ENCODE data around the gene GPHN. TPM values are rescaled to one million over a fixed set of nuclear protein-coding genes. Genes with fewer than 3 reads are reported as not detected.

Gene GPHN
- total and polyA plus RNA-seq, 10 of the 15 experiments (the other 5 are each of a cell fraction or from before 2014, with no cell fraction given) = 22.3 to 48.8 (median 33.1) TPM

DNA sequence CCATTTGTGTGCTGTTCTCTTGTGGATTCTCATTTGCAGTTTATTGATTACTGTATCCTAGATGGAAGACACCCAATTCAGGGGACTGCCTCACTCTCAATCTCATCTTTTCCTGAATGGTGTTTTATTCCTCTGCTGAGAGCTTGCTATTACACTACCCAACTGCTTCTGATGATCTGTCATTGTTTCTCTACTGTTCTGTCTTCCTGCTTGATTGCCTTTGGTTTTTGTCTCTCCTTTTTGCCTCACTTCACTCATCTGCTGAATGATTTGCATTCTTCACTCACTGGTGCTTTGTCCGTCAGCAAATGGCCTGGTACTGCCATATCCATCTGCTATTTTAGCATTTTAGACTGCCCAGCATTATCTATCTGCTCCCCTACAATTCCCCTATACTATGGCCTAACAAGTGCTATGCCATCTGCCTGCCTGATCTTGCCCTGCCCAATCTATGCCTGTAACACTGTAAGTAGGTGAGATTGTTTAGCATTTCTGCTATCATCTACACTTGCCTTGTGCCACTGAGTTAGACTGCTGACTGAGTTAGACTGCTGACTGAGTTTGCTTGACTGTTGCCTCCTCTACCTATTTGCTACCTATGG is 335.1 kb downstream of the GPHN start:
- Histone ChIP-seq H3K9me3 (replicated peaks; ENCODE audit: control insufficient read depth, insufficient read depth, low read length) (no peaks in the 10 kb centered on the region), H3K4me3 (no peak overlapping the region), H3K27ac (ENCODE audit: control insufficient read depth, insufficient read depth) (no peak overlapping the region), H3K79me2 (ENCODE audit: control insufficient read depth, insufficient read depth, low read length) (no peaks in the 10 kb centered on the region), H3K9ac (ENCODE audit: control insufficient read depth, insufficient read depth, low read length) (no peak overlapping the region), H3K4me2 (ENCODE audit: control insufficient read depth, insufficient read depth) (no peak overlapping the region), H3K27me3 (replicated peaks in 1 of 2; ENCODE audit: control insufficient read depth in 2 of 2, insufficient read depth in 2 of 2, low read length in 1 of 2) (no peaks in the 10 kb centered on the region), H3K4me1 (ENCODE audit: control insufficient read depth, insufficient read depth, low read length) (no peaks in the 10 kb centered on the region), H3K36me3 (ENCODE audit: control insufficient read depth in 2 of 2, insufficient read depth in 2 of 2, low read length in 1 of 2) (no peaks in the 10 kb centered on the region), H4K20me1 (ENCODE audit: control insufficient read depth, insufficient read depth) (no peaks in the 10 kb centered on the region), H2AFZ (ENCODE audit: control insufficient read depth, low read depth, low read length) (no peak overlapping the region)
- intact Hi-C loops (cut with micrococcal nuclease; ENCODE audit: unreplicated experiment) (no loop called here), in situ Hi-C loops (cut with MboI) (no loop called here)
- RAD21 ChIA-PET (ENCODE audit: unreplicated experiment) = no interaction called here
- POLR2A ChIA-PET = no interaction called here
- SMC1A ChIA-PET (ENCODE audit: uncharacterized antibody, unreplicated experiment) = no interaction called here
- ATAC-seq = peak; percentile 56
- BruUV-seq (replicated peaks) = no TSS peak
- WGBS (ENCODE audit: insufficient coverage, insufficient replicate concordance, low lambda C conversion rate, missing lambda C conversion rate) = 93% methylated on average over 1 of the region's 1 CpG
- DNase-seq (ENCODE audit: low read depth, low spot score) = no peak
- CTCF ChIA-PET = no interaction called here
- TF ChIP-seq, protein P1, sequence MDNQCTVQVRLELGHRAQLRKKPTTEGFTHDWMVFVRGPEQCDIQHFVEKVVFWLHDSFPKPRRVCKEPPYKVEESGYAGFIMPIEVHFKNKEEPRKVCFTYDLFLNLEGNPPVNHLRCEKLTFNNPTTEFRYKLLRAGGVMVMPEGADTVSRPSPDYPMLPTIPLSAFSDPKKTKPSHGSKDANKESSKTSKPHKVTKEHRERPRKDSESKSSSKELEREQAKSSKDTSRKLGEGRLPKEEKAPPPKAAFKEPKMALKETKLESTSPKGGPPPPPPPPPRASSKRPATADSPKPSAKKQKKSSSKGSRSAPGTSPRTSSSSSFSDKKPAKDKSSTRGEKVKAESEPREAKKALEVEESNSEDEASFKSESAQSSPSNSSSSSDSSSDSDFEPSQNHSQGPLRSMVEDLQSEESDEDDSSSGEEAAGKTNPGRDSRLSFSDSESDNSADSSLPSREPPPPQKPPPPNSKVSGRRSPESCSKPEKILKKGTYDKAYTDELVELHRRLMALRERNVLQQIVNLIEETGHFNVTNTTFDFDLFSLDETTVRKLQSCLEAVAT (IDR thresholded peaks at IDR 0.05) = peak; percentile 75
- no peak for TF ChIP-seq EGR1 (IDR thresholded peaks at IDR 0.05; ENCODE audit: borderline replicate concordance in 1 of 2, low read depth in 2 of 2, low read length in 2 of 2)
- TF ChIP-seq, protein P2, sequence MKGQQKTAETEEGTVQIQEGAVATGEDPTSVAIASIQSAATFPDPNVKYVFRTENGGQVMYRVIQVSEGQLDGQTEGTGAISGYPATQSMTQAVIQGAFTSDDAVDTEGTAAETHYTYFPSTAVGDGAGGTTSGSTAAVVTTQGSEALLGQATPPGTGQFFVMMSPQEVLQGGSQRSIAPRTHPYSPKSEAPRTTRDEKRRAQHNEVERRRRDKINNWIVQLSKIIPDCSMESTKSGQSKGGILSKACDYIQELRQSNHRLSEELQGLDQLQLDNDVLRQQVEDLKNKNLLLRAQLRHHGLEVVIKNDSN (IDR thresholded peaks at IDR 0.05; ENCODE audit: borderline replicate concordance, extremely low read length, insufficient read depth, low read depth, low read length) = no peak
- no peak for TF ChIP-seq MEF2A (IDR thresholded peaks at IDR 0.05; ENCODE audit: insufficient read depth, low read depth, low read length)
- TF ChIP-seq BHLHE40 (IDR thresholded peaks at IDR 0.05; ENCODE audit: borderline replicate concordance in 1 of 2, low read depth in 2 of 2, low read length in 1 of 2) = no peak
- no peak for TF ChIP-seq EZH2 (IDR thresholded peaks at IDR 0.05; ENCODE audit: borderline replicate concordance, control insufficient read depth, low read depth, low read length)
- no peak for TF ChIP-seq NR2F1 (conservative IDR thresholded peaks at IDR 0.05)
- FAIRE-seq = peak; percentile 23
